ENCODE results near the gene MS4A13.

GRCh38 chr11:60502221-60502775 is 12.9 kb upstream of the MS4A13 start:
- TF ChIP-seq FOXP2 (optimal IDR thresholded peaks at IDR 0.05; ENCODE audit: borderline replicate concordance, extremely low read depth, extremely low read length, insufficient read depth) (no peak), POLR2AphosphoS5 (IDR thresholded peaks at IDR 0.05; ENCODE audit: low read depth, low read length) (no peak), TAF1 (IDR thresholded peaks at IDR 0.05; ENCODE audit: borderline replicate concordance, insufficient read depth, low read length) (no peak), REST (IDR thresholded peaks at IDR 0.05; ENCODE audit: insufficient read depth in 1 of 2, low read depth in 2 of 2, low read length in 2 of 2) (no peak)

Measured in PFSK-1 (cell line).